ENCODE data around the gene CDC123.

DNA sequence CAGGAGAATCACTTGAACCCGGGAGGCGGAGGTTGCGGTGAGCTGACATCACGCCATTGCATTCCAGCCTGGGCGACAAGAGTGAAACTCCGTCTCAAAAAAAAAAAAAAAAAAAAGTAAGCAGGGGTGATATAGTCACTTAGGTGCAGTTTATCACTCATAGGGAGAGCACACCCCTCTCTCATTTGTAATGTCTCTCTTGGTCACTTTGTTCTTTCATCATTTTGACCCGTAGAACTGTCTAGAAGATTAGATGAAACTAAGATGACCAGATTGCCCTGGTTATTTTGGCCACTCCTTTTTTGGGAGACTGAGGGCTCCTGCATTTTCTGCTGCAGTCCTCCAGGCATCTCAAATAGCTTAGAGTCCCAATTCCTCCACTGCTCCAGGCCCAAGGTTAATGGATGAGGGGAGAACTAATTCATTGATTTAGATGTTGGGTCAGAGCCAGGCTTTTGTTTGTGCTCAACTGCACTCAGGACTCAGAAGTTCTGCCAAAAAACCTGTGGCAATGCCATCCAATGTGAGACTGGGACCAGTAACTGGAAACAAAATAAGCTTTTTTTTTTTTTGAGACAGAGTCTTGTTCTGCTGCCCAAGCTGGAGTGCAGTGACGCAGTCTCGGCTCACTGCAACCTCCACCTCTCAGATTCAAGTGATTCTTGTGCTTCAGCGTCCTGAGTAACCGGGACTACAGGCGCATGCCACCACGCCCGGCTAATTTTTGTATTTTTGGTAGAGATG lies 103.4 kb downstream of the CDC123 start:
- no peak for TF ChIP-seq POLR2A (IDR thresholded peaks at IDR 0.05)
- TF ChIP-seq, protein P1, sequence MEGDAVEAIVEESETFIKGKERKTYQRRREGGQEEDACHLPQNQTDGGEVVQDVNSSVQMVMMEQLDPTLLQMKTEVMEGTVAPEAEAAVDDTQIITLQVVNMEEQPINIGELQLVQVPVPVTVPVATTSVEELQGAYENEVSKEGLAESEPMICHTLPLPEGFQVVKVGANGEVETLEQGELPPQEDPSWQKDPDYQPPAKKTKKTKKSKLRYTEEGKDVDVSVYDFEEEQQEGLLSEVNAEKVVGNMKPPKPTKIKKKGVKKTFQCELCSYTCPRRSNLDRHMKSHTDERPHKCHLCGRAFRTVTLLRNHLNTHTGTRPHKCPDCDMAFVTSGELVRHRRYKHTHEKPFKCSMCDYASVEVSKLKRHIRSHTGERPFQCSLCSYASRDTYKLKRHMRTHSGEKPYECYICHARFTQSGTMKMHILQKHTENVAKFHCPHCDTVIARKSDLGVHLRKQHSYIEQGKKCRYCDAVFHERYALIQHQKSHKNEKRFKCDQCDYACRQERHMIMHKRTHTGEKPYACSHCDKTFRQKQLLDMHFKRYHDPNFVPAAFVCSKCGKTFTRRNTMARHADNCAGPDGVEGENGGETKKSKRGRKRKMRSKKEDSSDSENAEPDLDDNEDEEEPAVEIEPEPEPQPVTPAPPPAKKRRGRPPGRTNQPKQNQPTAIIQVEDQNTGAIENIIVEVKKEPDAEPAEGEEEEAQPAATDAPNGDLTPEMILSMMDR (IDR thresholded peaks at IDR 0.05) = no peak

Data from lower leg skin (tissue), 3 donors.